DOHH2 (cell line): ENCODE measurements around the gene CLCN1.

Source experiments
- H3F3A ChIP-seq: fragments of 200-600 bp; sonication (generic), shearing (Covaris generic); 2 replicates; pipeline ENCODE4 v1.6.0; 2016; ENCODE audit warnings: antibody characterized with exemption, mild to moderate bottlenecking; ENCODE audit not compliant: control insufficient read depth, insufficient read depth
- H3K27ac ChIP-seq: fragments of 200-600 bp; sonication (generic); 2 replicates; pipeline ENCODE4 v1.5.1; 2014; ENCODE audit warnings: low read depth, mild to moderate bottlenecking, low read length, moderate library complexity
- H3K27me3 ChIP-seq: fragments of 200-600 bp; sonication (generic); 2 replicates; pipeline ENCODE4 v1.6.1; 2014; ENCODE audit warnings: mild to moderate bottlenecking, low read length, mixed read lengths; ENCODE audit not compliant: control insufficient read depth
- H3K36me3 ChIP-seq: fragments of 200-600 bp; sonication (generic); 2 replicates; pipeline ENCODE4 v1.6.1; 2014; ENCODE audit warnings: mild to moderate bottlenecking, low read length, moderate library complexity, mixed read lengths; ENCODE audit not compliant: control insufficient read depth
- H3K4me1 ChIP-seq: fragments of 200-600 bp; sonication (generic); 2 replicates; pipeline ENCODE4 v1.6.1; 2014; ENCODE audit warnings: mild to moderate bottlenecking, low read length, mixed read lengths; ENCODE audit not compliant: control insufficient read depth
- H3K4me2 ChIP-seq: fragments of 200-600 bp; sonication (generic); 2 replicates; pipeline ENCODE4 v1.6.0; 2014; ENCODE audit warnings: mild to moderate bottlenecking, low read length, moderate library complexity
- H3K4me3 ChIP-seq: fragments of 200-600 bp; sonication (generic); 2 replicates; pipeline ENCODE4 v1.5.1; 2014; ENCODE audit warnings: mild to moderate bottlenecking, low read length, mixed read lengths
- H3K79me2 ChIP-seq: fragments of 200-600 bp; sonication (generic); 2 replicates; pipeline ENCODE4 v1.6.1; 2014; ENCODE audit warnings: mild to moderate bottlenecking, low read length, mixed read lengths; ENCODE audit not compliant: control insufficient read depth
- H3K9me2 ChIP-seq: fragments of 200-600 bp; sonication (generic); replicated peaks from 2 replicates; pipeline ENCODE4 v1.6.1; 2014; ENCODE audit warnings: mild to moderate bottlenecking, low read length, mixed read lengths; ENCODE audit not compliant: control insufficient read depth
- H3K9me3 ChIP-seq: fragments of 200-600 bp; sonication (generic); 2 replicates; pipeline ENCODE4 v1.6.1; 2014; ENCODE audit warnings: antibody characterized with exemption, low read length, mixed read lengths; ENCODE audit not compliant: control insufficient read depth, insufficient read depth
- H4K20me1 ChIP-seq: fragments of 200-600 bp; sonication (generic); 2 replicates; pipeline ENCODE4 v1.6.0; 2014; ENCODE audit warnings: low read depth, mild to moderate bottlenecking, antibody characterized with exemption, low read length, moderate library complexity; ENCODE audit not compliant: control insufficient read depth, insufficient read depth
- CTCF ChIP-seq: fragments of 200-600 bp; sonication (generic); IDR thresholded peaks from one replicate; pipeline ENCODE4 v1.5.1; 2014; ENCODE audit warnings: antibody characterized with exemption, mild to moderate bottlenecking, low read depth, low read length; ENCODE audit not compliant: poor library complexity, severe bottlenecking
- EZH2phosphoT487 ChIP-seq: fragments of 200-600 bp; sonication (generic); IDR thresholded peaks from 2 replicates; pipeline ENCODE4 v1.6.1; 2017; ENCODE audit warnings: borderline replicate concordance, mild to moderate bottlenecking, antibody characterized with exemption, low read length, moderate library complexity, mixed read lengths

CLCN1 gene

GRCh38 chr7:143314127-143314526 is 1.8 kb upstream of the CLCN1 start:
- Histone ChIP-seq H3K27ac (no peak overlapping the region), H3K9me3 (no peaks in the 10 kb centered on the region), H3K79me2 (no peaks in the 10 kb centered on the region), H3K9me2 (no peaks in the 10 kb centered on the region), H3K4me1 (peaks cover 12% of the 10 kb centered on the region), H3K36me3 (peaks cover 8% of the 10 kb centered on the region), H3K4me3 (no peak overlapping the region), H4K20me1 (no peaks in the 10 kb centered on the region), H3F3A (peaks cover 8% of the 10 kb centered on the region; the same call in 1 of the 2 replicates), H3K4me2 (no peak overlapping the region), H3K27me3 (no peaks in the 10 kb centered on the region)
- TF ChIP-seq EZH2phosphoT487, result no peak
- no peak for TF ChIP-seq CTCF

DNA sequence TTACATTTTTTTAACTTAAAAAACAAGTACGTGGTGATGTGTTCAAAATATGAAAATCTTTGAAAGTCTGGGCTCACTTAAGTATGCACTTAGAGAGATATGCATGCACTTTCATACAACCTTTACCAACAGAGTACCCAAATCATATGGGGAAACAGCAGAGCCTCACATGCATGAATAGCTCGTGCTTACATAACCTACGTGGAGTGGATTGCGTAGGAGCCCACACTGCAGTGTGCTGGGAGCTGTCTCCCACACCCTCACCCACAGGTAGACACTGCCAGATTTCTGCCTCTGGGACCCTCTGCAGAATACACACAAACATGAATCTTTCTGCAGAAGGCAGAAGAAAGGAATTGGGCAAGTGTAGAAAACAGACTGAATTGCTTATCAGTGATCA is 581 bp downstream of the CLCN1 start:
- H3K4me2 ChIP-seq, result no peak overlapping the region
- no peaks in the 10 kb centered on the region for H3K9me3 ChIP-seq
- TF ChIP-seq CTCF, result no peak
- H3K27ac ChIP-seq, result no peak overlapping the region
- H3K4me3 ChIP-seq, result no peak overlapping the region
- peaks cover 4% of the 10 kb centered on the region; the same call in 1 of the 2 replicates for H3F3A ChIP-seq
- H3K4me1 ChIP-seq, result no peaks in the 10 kb centered on the region
- no peaks in the 10 kb centered on the region for H4K20me1 ChIP-seq
- no peaks in the 10 kb centered on the region for H3K36me3 ChIP-seq
- no peaks in the 10 kb centered on the region for H3K79me2 ChIP-seq
- no peaks in the 10 kb centered on the region for H3K27me3 ChIP-seq
- H3K9me2 ChIP-seq, result no peaks in the 10 kb centered on the region

- Histone ChIP-seq H4K20me1 (no peaks in the 10 kb centered on the region), H3K4me3 (no peak overlapping the region), H3K9me2 (no peaks in the 10 kb centered on the region), H3K4me2 (no peak overlapping the region), H3K79me2 (no peaks in the 10 kb centered on the region), H3K9me3 (no peaks in the 10 kb centered on the region), H3F3A (peaks cover under 1% of the 10 kb centered on the region; the same call in 1 of the 2 replicates), H3K27me3 (no peaks in the 10 kb centered on the region), H3K27ac (no peak overlapping the region), H3K4me1 (peaks cover 3% of the 10 kb centered on the region), H3K36me3 (no peaks in the 10 kb centered on the region)
- TF ChIP-seq CTCF, result no peak
- no peak for TF ChIP-seq EZH2phosphoT487
These were observed 2.8 kb downstream of the CLCN1 start for GRCh38 chr7:143318661-143319060.

DNA sequence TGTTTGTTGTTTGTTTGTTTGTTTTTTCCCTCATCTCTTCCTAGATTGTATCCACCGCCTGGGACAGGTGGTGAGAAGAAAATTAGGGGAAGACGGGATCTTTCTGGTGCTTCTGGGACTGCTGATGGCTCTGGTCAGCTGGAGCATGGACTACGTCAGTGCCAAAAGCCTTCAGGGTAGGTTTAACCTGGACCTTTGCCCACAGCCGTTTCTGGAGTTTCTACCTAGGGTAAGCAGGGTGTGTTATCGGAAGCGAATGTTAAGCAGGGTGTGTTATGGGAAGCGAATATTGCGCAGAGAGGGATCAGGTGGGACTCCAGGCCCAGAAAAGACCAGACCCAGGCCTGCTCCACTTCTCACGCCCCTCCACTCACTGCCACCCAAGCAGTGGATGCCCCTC is 4.7 kb downstream of the CLCN1 start:
- Histone ChIP-seq H3K27ac (no peak overlapping the region), H3K9me3 (no peaks in the 10 kb centered on the region), H3F3A (no peaks in the 10 kb centered on the region), H3K9me2 (no peaks in the 10 kb centered on the region), H3K79me2 (no peaks in the 10 kb centered on the region), H3K4me1 (peaks cover 23% of the 10 kb centered on the region), H3K4me2 (no peak overlapping the region), H3K4me3 (no peak overlapping the region), H3K36me3 (no peaks in the 10 kb centered on the region), H3K27me3 (no peaks in the 10 kb centered on the region), H4K20me1 (no peaks in the 10 kb centered on the region)
- TF ChIP-seq CTCF (no peak), EZH2phosphoT487 (no peak)
